HG03439 (cell line): Measurements from ENCODE around the gene FXN.

Experiments
- ATAC-seq: cut with Tn5 transposase; IDR thresholded peaks from one replicate; pipeline ENCODE4 v1.9.1; 2021; ENCODE audit warnings: mild to moderate bottlenecking, moderate library complexity; ENCODE audit not compliant: unreplicated experiment

FXN gene

DNA sequence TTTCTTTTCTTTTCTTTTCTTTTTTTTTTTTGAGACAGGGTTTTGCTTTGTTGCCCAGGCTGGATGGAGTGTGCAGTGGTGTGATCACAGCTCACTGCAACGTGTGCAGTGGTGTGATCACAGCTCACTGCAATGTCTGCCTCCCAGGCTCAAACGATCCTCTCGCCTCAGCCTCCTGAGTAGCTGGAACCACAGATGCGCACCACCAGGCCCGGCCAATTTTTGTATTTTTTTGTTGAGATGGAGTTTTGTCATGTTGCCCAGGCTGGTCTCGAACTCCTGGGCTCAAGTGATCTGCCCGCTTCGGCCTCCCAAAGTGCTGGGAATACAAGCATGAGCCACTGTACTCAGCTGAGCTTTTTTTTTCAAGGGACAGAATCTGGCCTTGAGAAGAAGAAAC, 101.8 kb downstream of the FXN start:
- ATAC-seq, result no peak

DNA sequence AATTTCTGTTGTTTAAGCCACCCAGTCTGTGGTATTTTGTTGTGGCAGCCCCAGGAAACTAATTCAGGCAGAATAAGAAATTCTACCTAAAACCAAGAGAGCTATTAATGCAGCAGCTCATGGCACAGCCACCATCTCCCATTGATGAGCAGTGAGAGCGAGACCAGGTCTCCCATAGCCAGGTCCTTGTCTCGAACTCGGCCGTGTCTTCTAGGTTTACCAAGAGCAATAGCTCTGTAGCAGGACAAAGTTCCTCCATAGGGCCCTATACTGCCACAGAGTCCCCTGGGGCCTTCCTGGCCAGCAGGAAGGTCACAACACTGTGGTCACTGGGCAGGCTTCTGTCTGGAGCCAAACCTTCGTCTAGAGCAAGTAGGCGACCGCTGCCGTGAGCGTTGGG, 104.0 kb downstream of the FXN start:
- no peak for ATAC-seq

DNA sequence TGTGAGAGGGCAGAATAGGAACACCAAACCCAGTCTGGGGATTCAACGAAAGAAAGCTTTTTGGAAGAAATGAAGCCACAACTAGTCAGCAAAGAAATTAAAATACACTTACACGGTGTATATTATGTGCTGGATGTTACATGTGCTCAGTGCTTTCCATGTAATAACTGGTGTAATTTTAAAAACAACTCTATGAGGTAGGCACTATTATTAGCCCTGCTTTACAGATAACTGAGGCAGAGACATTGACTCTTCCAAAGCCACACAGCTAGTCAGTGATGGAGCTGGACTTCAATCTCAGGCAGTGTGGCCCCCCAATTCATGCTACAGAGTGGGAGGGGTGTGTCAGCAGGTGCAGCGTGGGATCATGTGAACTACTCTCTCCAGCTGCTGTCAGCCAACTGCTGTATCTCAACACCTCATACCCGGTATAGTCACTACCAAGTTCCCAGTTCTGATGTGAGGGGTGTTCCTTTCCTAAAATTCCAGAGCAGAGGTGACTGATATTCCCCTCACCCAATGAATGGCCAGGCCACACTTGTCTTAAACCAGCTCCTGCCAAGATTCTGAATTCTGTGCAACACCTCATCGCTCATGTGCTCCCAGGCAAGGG, 104.7 kb downstream of the FXN start:
- no peak for ATAC-seq

DNA sequence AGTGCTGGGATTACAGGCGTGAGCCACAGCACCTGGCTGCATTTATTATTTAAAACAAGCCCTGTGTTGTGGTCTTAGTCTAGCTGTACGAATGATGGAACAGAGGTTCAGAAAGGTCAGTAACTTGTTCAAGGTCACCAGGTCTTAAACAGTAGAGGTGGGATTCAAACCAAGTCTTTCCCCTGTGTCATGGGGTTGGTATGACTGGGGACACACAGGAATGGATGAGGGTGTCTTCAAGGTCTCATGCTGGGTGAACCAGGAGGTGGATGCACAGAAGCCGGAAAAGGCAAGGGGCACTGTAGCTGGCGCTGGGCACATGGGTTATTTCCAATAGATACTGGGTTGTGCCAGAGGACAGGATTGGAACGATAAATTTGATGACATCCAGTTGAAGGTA, 106.3 kb downstream of the FXN start:
- no peak for ATAC-seq

DNA sequence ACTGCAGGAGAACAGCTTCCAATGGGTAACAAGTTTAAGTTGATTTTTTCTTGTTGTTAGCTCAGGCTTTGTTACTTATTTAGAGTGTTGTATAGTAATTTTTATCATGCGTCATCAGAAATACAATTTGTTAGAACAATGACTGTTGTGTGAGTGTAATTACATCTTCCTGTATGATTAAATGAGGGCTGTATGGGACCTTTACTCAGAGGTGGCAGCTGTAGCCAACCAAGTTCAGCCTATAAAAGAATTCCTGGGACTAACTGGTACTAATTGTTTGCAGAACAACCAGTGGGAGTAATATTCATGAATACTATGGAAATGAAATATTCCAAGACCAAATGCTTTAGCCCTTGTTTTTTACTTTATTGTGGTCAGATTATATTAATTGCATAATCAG, 107.7 kb downstream of the FXN start:
- ATAC-seq, result no peak

DNA sequence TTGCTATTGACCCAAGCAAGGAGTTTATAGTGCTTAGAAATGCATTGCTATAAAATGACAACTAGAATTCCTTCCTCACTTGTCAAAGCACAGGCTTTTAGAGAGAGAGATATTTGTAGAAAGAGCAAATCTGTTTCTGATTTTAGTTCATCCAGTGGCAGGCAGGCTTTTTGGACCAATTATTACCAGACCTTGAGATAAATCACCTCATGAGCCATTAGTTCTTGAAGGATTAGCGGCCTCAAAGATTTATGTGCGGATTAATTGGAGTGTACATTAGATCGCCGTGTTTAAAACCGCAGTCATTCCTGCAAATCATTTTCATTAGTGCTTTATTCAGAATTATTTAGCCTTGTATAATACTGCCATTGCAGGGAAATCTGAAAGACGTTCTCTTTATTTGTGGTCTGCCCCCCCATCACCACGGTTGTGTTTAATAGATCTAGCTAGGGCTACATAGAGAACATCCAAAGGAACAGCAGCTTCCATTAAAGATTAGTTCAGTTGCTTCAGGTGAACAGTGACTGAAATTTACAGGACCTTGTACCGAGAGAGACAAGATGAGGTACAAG, 109.7 kb downstream of the FXN start:
- no peak for ATAC-seq

DNA sequence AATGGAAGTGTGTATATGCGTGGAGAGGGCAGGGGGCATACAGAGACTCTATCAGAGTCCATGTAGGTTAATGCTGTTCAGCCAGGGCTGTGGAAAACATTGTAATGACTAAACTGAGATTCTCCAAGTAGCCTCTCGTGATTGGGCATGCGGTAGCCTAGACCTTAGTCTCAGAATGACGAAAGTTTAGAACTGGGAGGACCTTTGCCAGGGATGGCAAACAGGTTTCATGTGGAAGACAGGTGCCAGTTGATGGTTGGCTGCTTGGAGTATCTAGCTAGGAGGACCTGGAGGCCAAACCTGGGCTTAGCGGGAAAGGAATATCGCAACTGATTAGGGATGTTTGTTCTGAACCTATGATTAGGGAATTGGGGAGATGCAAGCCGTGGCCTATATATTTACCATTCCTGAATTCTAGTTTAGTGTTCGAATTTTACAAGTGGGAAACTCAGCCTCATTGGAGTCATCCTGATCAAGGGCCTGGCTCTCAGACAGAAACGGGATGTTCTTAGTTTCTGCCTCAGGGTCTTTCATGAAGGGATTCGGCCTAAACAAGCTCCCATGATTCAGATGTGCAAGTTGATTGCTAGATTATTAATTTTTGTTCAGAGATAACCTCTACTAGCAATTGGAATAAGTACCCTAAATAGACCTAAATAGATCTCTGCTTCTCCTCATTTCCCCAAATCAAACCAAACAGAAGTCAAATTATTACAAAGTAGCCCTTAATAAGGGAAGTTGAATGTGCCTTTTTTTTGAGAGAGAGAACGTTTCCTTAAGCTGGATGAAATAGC, 111.7 kb downstream of the FXN start:
- ATAC-seq, result no peak

DNA sequence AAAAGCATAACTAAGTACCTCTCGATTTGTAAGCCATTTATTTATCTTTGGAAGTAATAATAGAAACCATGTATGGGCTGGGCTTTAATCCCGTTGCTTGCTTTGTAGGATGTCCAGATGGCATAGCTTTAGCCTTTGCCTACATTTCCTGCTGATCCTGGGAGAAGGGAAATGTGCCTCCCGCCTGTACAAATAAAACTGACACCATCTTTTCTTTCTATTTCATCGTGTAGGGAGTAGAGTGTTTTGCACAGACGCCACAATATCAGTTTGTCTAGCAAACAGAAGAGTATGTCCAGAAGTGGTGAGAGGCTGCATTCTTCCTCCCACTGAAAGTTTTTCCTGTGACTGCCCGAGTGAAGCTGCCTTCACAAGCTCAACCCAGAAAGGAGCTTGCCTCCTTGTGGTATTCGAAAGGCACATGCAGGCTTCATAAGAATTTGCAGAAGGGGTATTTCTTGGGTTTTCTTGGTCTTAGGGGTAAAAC, 113.8 kb downstream of the FXN start:
- ATAC-seq, result no peak
